AG09309 (cell line): ENCODE data around the gene PSME4.

Source experiments
- DNase-seq: peaks from one replicate; pipeline ENCODE4 v3.0.0-alpha.2; 2010; ENCODE audit warnings: low read depth
- H3K4me3 ChIP-seq: 2 replicates; pipeline ENCODE4 v1.5.1; 2011; ENCODE audit warnings: mild to moderate bottlenecking, low read depth, low read length, moderate library complexity; ENCODE audit not compliant: control insufficient read depth
- TF ChIP-seq, protein P1 (sequence below): IDR thresholded peaks from 2 replicates; pipeline ENCODE4 v1.5.1; 2011; ENCODE audit warnings: mild to moderate bottlenecking, low read depth, low read length, inconsistent platforms; ENCODE audit not compliant: insufficient read depth, control insufficient read depth; ENCODE audit errors: missing control alignments

Gene PSME4

DNA sequence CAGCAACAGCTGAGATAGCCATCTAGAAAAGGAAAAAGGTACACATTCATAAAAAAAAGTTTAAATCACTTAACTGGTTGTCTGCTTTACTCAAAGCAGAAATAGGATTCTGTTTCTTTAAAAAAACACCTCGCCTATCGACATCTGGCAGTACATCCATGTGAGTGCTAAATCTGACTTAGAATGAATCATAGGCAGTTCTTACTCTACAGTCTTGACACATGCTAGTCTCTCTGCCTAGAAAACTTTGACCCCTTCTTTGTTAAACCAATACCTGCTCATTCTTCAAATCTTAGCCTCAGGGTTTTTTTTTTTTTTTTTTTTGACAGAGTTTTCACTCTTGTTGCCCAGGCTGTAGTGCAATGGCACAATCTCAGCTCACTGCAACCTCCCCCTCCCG, 73.9 kb downstream of the PSME4 start:
- TF ChIP-seq, protein P1, sequence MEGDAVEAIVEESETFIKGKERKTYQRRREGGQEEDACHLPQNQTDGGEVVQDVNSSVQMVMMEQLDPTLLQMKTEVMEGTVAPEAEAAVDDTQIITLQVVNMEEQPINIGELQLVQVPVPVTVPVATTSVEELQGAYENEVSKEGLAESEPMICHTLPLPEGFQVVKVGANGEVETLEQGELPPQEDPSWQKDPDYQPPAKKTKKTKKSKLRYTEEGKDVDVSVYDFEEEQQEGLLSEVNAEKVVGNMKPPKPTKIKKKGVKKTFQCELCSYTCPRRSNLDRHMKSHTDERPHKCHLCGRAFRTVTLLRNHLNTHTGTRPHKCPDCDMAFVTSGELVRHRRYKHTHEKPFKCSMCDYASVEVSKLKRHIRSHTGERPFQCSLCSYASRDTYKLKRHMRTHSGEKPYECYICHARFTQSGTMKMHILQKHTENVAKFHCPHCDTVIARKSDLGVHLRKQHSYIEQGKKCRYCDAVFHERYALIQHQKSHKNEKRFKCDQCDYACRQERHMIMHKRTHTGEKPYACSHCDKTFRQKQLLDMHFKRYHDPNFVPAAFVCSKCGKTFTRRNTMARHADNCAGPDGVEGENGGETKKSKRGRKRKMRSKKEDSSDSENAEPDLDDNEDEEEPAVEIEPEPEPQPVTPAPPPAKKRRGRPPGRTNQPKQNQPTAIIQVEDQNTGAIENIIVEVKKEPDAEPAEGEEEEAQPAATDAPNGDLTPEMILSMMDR, result no peak
- peak; percentile 20 for DNase-seq
- H3K4me3 ChIP-seq, result no peak overlapping the region

DNA sequence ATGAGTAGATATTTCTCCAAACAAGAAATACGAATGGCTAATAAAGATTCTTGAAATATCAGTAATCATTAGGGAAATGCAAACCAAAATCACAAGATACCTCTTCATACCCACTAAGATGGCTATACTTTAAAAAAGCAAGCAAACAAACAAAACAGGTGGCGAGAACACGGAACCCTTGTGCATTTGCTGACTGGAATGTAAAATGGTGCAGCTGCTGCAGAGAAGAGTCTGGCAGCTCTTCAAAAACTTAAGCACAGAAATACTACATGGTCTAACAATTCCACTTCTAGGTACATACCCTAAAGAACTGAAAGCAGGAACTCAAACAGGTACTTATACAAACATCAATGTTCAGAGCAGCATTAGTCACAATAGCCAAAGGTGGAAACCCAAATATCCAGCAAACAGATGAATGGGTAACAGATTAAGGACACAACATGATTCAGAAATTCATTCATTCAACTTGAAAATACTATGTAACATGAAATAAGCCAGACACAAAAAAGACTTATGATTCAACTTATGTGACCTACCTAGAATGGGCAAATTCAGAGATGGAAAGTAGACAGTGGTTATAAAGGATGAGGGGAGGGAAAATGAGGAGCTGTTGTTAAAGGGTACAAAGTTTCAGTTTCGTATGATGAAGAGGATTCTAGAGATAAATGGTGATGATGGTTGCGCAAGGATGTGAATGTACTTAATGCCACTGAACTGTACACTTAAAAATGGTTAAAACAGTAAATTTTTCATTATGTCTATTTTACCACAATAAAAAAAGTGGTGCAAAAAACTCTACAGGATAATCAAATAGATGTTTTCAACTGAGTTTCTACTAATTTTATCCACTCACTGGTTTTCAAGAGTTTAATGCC, 84.2 kb downstream of the PSME4 start:
- TF ChIP-seq, protein P1, result no peak
- DNase-seq, result no peak

DNA sequence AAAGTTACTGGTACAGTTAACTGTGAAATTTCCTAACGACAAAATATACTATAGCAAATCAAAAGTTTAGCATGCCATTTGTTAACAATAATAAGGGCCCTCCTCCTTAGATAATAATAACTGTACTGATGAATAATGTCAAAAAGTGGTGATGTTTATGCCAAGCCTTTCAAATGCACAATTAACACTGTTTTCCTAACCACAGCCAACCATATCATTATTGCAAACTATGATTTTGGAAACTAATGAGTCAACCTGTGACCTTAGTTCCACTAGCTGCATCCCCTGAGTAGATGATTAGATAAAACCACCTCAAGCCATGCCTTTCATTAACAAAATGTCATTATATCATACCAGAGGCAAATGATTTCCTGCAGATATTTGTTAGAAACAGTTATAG, 85.9 kb downstream of the PSME4 start:
- TF ChIP-seq, protein P1, result no peak
- DNase-seq, result no peak
- H3K4me3 ChIP-seq, result no peak overlapping the region

More for the DNA sequence above, 84.2 kb downstream of the PSME4 start:
- no peak overlapping the region for H3K4me3 ChIP-seq

DNA sequence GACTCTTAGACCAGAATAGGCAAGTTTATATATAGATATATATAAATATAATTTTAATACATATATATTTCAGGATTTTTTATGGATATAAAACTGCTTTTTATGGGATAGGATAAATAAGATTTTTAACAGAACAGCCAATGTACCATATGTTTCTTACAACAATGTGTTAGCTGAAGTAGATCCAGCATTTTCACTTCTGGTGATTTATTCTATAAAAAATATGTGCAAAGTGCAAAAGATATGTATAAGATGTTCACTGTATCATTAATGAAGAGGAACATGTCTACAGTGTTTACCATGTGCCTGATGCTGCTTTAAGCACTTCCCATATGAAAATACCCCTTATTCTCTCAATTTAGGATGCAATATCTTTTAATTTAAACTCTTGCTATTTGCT, 88.8 kb downstream of the PSME4 start:
- DNase-seq, result no peak
- TF ChIP-seq, protein P1, result no peak
- H3K4me3 ChIP-seq, result no peak overlapping the region

DNA sequence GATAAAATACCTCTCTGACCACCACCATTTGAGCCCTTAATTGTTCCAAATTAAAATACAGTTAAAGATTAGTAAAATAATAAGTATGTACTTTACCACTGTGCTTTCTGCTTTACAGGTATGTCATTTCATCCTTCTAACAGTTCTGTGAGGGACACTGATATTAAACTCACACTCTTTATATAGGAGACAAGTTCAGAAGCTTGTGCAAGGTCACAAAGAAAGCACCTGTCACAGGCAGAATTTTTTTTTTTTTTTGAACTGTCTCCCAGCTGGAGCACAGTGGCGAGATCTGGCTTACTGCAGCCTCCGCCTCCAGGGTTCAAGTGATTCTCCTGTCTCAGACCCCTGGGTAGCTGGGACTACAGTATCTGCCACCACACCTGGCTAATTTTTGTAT, 89.4 kb downstream of the PSME4 start:
- H3K4me3 ChIP-seq, result no peak overlapping the region
- no peak for DNase-seq

DNA sequence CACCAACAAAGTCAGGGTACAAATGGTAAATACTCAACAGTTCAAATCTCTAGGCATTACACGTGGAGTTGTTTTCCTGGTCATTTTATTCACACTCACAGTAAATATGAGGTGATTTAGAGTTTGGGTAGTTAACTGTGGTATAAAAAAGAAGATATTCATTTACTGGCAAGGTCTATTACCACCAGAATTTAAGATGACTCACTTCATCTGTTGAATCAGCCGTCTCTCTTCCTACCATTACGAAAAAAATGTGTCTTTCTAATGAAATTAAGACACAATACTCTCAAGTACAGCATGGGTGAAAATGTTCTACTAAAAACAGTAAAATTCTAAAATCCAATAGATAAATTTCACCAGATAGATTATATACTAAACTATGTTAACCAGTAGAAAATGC, 90.0 kb downstream of the PSME4 start:
- DNase-seq, result peak; percentile 40

More for the DNA sequence above, 89.4 kb downstream of the PSME4 start:
- TF ChIP-seq, protein P1, result no peak

More for the DNA sequence above, 90.0 kb downstream of the PSME4 start:
- H3K4me3 ChIP-seq, result no peak overlapping the region
- TF ChIP-seq, protein P1, result no peak
